ENCODE measurements around the gene CHRNA9.

GRCh38 chr4:40375620-40376019 lies 40.5 kb downstream of the CHRNA9 start:
- TF ChIP-seq CTCF (IDR thresholded peaks at IDR 0.05; ENCODE audit: insufficient read depth, low read length, poor library complexity, severe bottlenecking) (no peak), EZH2phosphoT487 (conservative IDR thresholded peaks at IDR 0.05; ENCODE audit: low read length) (no peak)
